Activated T-cell treated with anti-CD3 and anti-CD28 coated beads for 48 hours (primary cell): ENCODE data around the gene C10orf143.
"Not testable (repeated sequence)": the region's sequence is repeated elsewhere in the genome, so short reads cannot be mapped to it uniquely, and the experiment has no call there.

Experiments
- DNase-seq: peaks from one replicate; pipeline ENCODE4 v3.0.0-alpha.2; 2020; ENCODE audit warnings: low read depth

The C10orf143 gene

DNA sequence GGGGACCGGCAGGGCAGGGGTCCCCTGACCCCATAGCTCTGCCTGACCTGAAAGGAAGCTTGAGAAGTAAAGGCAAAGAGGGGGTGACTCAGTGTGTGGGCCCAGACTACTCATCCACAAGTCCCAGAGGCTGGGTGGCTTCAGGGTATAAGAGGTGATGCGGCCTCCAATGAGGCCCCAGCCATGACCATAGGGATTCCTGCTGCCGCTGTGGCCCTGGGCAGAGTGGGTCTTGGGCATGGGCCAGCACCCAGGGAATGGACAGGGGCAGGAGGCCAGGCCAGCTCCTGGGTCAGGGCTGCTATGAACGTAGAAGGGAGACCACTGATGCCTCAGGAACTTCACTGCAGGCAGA, 82.2 kb downstream of the C10orf143 start:
- DNase-seq = no peak

DNA sequence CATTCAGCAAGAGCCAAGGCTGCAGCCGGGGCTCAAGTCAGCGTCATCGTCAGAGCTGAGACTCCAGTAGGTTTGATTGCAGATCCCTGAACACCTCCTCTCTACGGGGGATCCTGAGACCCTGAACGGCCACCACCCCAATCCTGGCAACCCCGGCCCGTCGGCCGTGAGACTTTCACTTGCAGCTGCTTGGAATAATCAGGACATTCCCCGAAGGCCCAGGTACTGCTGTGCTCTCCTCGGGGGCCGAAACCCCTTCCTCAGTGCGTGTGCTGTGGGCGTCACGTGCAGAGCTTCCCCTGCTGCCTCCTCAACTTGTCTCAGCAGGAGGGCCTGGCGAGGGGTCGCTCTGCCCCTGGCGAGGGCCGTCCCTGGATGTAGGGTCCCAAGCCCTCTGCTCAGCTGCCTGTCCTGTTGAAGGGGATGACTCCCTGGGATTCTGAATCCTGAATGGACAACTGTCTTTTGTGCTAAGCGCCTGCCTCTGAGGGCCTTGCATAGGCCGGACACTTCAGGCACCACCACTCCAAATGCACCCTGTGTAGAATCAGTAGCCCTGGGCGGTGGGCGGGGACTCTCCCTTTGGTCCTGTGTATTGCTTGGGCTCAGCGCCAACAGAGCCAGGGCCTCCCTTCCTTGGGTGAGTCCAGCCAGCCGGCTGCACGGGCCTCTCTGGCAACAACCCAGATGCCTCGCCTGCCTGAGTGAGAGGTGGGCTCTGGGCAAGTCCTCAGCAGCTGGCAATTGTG, 82.7 kb downstream of the C10orf143 start:
- no peak for DNase-seq

DNA sequence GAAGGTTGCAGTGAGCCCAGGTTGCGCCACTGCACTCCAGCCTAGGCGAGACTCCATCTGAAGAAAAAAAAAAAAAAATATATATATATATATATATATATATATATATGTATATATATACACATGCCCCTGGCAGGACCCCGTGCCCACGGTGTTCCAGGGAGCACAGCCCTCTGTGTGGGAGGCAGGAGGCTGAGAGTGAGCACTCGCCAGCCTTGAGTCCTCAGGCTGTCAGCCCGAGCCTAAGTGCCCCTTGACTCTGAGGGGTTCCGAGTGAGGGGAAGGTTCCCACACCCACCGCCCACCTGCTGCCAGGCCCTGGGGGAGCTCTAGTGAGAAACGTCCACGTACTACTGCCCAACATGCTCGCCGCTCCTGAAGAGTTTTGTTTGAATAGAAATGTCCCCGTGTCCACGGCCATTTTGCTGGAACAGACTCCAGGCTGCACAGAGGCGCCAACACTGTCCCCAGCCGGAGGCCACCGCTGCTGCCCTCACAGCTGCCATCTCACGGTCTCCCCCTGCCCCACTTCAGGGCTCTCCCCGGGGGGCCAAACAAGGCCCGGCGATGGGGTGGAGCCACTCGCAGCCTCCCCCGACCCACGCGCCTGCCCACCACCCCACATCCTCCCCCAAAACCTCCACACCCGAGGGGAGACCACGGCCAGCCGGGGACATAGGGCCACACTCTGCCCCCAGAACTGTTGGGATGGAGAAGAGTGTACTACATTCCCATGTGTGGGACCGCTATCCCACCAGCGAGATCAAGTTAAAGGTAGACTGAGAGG, 83.8 kb downstream of the C10orf143 start:
- DNase-seq = no peak

DNA sequence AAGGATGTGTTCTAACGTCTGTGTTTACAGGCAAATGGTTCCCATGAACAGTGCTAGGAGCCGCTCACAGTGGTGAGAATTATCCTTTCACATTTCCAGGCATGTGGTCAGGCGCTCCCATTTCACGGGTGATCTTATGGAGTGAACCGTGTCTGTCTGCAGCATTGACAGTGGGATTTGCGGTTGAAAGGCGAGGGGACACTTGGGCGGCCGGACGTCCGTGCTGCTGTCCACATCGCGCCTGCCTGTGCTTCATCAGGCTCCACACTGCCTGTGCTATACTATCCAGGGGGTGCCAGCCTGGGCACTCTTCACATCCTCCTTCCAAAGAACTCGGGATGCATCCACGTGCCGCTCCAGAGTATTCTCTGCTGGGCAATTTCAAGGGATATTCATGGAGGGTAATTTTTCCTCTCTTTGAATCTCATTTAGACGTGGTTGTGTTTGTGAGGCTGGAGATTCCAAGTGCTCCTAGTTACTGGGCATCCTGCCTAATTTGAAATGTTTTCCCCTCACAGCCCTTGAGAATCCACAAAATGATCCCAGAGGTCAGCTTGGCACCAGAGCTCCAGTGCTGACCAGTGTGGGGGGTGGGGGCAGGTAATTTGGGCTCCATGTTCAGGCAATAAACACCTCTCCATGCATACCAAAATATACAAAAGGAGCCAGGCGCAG, 84.7 kb downstream of the C10orf143 start:
- DNase-seq = no peak

DNA sequence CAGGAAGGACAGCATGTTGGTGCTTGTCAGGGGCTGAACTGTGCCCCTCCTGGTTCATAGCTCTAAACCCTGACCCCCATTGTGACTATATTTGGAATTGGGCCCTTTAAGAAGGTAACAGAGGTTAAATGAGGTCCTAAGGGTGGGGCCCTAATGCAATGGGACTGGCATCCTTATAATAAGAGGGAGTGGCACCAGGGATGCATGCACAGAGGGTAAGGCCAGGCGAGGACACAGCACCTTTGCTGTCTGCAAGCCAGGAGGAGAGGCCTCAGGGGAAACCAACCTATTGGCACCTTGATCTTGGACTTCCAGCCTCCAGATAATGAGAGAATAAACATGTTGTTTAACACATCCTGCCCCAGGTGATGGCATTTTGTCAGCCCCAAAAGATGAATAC, 85.3 kb downstream of the C10orf143 start:
- no peak for DNase-seq

DNA sequence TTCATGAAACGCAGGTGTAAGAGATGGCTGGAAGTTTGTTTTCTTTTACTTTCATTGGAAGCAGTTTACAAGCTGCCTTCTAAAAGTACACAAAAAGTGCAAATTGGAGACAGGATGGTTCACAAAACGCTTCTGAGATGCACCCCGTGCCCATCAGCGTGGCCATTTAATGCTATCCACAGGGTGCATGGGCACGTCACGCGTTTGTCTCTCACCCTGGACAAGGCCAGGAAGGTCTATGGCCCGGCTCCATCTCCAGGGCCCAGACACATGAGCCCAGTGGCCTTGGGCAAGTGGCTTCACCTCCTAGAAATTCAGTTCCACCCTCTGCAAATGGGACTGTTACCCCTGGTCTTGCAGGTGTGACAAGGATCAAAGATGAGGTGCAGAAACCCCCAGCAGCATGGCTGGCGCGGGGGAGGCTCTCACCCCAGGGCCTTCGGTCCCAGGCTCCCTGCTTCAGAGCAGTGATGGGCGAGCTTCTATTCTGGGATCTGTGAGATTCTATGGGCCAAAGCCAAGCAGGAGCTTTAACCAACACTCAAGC, 85.8 kb downstream of the C10orf143 start:
- no peak for DNase-seq

DNA sequence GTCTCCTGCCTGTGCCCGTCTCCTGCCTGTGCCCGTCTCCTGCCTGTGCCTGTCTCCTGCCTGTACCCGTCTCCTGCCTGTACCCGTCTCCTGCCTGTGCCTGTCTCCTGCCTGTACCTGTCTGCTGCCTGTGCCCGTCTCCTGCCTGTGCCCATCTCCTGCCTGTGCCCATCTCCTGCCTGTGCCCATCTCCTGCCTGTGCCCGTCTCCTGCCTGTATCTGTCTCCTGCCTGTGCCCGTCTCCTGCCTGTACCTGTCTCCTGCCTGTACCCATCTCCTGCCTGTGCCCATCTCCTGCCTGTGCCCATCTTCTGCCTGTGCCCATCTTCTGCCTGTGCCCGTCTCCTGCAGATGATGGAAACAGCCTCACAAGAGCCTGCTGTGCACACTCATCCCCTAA, 86.3 kb downstream of the C10orf143 start:
- DNase-seq = not testable (repeated sequence)

DNA sequence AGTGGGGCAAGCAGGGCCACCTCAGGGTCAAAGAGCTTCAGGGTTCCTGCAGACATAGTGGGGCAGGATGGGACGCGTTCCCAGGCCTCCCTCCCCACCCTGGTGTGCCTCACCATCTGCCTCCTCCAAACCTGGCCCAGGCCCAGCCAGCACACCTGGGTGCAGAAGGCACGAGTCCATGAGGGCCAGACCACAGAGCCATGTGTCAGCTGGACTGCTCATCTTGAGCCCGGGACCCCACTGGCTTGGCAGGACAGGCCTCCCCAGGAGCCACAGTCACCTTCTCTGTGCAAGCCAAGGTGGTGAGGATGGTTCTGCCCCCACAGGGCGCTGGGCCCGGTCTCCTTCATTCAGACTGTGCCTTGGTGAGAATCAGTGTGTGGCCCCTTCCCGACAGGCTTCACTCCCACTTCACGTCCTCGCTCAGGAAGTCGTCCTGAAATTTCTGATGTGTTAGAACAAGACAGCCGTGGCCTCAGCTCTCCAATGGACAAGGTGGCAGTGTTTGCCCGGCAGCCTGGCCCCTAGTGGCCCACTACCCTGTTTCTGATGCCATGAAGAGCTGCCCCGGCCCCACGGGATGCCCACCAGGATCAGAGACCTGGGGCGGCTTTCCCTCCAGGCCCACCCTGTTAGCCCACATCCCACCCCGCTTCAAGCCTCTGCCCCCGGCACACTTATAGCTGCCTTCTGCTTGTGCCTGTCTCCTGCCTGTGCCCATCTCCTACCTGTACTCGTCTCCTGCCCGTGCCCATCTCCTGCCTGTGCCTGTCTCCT, 87.0 kb downstream of the C10orf143 start:
- no peak for DNase-seq

DNA sequence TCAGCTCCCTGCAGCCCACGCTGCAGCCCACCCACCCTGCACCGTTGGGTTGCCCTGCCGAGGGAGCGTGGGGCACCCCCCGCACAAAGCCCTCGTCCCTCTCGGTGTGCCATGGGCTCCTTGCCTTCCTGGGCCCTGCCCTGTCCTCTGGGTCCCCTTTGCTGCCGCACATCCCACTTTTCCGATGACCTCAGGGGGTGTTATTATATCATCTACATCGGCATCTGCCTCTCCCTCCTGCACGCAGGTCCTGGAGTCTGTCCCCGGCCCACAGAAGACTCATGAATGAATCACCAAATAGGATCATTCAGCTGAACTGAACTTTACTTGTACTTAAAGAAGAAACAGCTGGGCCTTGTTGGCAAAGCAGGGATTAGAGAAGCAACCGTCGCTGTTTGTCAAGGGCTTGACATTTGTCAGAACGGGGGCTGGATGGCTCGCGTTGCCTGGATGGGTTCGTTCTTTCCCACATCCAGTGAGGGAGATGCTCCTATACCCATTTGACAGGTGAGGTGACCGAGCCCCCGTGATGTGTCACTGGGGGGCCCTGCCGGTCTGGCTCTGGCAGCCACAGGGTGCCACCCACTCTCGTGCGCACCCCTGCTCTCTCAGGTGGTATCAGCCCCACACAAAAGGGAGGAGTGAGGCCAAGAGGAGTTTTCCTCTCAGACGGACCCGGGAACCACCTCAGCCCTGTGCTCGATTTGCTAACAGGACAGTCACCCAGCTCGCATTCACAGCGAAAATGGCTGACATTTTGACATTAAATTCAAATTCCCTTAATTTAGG, 87.9 kb downstream of the C10orf143 start:
- no peak for DNase-seq

DNA sequence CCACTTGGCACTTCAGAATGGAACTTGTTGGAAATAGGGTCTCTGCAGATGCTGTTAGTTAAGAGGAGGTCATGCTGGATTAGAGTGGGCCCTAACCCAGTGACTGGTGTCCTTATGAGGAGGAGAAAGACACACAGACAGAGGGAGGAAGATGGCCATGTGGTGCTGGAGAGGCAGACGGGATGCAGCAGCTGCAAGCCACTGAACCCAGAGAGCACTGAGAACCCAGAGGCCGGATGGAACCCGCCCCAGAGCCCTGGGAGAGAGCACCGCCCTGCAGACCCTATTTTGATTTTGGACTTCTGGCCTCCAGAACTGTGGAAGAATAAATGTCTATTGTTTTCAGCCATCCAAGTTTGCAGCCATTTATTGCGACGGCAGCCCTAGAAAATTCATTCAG, 88.5 kb downstream of the C10orf143 start:
- DNase-seq = no peak

DNA sequence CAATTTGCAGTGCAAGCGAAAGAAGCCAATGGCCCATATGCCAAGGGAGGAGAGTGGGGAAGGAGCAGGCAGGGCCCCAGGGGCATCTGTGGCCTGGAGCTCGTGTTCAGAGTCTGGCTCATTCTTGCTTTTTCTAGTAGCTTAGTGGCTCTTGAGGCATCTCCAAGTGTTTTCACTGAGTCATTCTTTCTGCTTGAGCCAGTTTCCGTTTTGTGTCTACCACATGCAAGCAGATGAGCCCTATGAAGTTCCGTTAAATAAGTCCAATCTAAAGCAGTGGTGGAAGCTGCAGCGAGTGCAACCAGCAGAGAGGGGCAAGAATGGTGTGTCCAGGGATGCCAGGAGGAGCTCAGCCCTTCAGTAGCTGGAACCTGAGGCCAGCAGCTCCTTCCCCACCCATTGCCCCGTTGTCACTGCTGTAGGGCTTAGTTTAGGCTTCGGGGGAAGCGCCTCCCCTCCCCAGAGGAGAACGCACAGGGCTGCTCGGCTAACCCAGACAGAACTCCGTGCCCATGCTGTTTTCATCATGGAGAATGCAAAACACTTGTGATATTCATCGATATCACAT, 89.2 kb downstream of the C10orf143 start:
- no peak for DNase-seq

DNA sequence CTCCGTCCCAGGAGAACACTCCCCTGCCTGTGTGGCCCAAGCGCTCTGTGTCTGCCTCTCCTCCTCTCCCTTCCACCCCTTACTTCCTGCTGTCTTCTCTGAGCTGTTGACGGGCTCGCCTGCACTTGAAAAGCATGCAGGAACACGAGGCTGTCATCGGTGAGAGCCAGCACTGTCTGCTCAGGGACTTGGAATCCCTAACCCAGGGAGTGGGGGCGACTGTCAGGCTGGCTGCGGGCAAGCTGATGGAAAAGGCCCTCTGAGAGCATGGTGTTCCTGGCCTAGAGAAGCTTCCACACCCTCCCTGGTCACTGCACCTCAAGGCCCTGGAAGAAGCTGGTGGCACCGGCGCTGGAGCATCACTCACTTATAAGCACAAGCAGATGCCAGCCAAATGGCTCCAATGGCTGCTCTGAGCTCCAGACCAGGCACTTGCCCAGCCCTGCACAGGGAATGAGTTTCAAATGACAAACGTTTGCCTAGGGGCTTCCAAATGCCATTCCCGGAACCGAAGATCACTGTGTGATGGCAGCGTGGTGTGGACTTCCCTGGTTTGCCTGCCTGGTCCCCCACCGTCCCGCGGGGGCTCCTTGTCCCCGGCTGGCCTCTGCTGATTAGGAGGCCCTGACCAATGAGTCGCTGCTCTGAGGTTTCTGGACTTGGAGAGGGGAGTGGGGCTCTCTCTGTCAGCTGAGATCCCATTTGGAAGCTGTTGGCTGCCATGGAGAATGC, 89.8 kb downstream of the C10orf143 start:
- no peak for DNase-seq

DNA sequence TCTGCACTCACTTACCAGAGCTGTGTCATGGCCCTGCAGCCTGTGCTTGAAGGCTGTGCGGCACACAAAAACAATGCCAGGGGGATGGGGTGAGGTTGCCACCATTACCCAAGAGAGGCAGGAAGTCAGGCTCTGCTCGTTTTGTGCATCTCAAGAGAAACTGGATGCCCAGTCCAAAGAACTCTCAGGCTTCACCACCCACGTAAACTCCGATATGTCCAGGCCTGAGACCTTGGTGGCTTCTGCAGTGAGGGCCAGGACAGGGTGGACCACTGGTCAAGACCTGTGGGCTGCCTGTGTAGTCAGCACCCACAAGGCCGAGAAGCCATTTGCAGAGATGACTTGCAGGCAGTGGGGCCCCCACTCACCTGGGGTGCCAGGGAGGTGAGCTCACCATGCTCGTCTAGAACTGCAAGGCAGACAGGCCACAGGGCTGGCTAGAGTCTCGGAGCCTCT, 91.9 kb downstream of the C10orf143 start:
- DNase-seq = no peak

DNA sequence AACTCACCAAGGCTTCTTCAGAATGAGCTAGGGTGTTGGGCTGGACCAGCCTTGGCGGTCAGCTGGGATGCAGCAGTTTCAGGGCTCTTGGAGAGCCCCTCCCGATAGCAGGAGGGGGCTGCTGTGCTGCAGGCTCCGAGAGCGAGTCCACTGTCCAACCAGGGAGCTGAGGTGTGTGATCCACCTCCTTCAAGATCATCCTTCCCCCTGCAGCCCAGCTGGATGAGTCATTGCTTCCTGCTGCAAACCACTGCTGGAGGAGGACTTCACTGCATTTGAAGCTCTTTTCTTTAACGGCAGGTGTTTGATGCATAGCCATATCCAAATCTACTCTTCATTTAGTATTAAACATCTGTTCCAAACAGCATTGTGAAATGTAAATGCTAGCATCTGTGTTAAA, 92.4 kb downstream of the C10orf143 start:
- no peak for DNase-seq

DNA sequence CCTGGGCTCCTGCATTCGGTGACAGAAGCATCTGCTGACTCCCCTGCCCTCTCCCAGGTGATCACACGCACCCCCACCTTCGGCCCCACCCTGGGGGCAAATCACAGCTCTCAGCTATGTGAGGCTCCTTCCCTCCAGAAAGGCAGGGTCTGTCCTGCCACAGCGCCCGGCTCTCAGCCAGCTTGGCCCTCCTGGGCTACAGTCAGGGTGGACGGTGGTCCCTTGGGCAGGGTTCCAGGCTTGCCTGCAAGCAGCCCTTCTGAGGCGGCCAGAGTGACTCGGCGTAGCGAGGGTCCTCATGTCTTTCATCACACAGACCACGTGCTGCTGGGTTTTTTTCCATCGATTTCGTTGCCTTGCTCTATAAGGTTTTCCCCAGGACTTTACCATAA, 93.0 kb downstream of the C10orf143 start:
- no peak for DNase-seq

DNA sequence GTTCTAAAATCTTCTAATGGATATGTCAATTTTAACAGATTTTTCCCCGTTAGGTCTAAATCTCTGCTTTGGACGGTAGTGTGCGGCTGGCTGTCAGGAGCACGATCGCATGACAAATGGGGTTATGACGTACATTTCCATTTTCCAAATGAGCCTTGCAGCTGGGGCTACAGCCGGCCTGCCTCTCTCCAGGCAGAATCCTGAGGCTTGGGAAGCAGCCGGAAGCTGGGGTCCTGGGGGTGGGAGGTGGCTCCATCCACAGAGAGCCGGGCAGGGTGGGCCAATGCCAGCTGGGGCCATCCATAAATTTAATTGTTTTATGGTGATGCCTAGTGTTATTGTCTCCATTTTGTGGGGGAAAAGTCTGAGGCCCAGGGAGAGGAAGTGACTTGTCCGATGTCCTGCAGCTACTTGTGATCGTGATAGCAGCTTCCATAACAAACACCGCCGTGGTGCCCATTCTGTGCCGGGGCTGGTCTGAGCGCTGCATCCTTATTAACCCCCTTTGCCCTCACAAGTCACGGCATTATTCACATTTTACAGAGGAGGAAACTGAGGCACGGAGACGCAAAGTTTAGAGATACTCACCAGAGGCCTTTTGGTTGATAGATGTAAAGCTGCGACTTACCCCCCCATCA, 93.5 kb downstream of the C10orf143 start:
- no peak for DNase-seq

DNA sequence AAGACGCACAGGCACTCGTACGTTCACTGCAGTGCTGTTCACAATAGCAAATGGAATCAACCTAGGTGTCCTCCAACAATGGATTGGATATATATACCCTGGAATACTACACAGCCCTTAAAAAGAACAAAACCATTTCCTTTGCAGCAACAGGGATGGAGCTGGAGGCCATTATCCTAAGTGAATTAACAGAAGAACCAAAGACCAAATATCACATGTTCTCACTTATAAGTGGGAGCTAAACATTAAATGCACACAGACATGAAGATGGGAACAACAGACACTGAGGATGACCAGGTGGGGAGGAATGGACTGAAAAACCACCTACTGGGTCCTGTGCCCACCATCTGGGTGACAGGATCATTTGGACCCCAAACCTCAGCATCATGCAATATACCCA, 94.5 kb downstream of the C10orf143 start:
- no peak for DNase-seq

DNA sequence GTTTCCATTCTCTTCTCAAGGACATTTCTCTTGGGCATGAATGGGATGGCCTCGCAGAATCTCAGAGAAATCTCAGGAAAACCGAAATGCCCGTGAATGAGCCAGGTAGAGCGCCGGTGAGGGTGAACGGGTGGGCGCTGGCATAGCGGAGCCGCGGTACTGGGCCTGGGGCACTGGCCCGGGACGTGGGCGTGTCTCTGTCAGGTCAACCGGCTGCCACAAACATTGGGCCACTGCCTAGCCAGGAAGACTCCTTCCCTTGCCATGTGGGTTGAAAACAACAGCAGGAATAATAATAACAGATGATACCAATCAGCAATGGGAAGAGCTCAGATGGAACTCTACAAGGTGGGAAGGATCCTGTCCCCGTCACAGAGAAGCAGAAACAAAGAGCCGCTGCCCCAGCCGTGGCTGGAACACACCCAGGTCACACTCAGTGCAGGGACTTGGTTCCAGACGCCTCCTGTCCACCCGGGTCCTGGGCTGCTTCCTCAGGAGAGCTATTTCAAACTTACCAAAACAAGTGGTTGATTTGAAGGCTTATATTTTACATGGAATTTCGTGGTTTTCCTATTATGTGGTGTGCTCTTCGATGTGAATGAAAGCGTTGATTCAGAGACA, 95.4 kb downstream of the C10orf143 start:
- no peak for DNase-seq
